Measurements from ENCODE around the gene EBF3. TPM values are rescaled to one million over a fixed set of nuclear protein-coding genes. Genes with fewer than 3 reads are reported as not detected.
A peak's percentile ranks its signal among the peaks of the same experiment; 100 is the strongest.

EBF3 gene
- under 1 TPM; 0.57 to 0.58 TPM for polyA plus RNA-seq

GRCh38 chr10:129963641-129964501, at the start of gene EBF3:
Gene EBF3 (minus strand): TSS chr10:129964274. CDS start chr10:129963768, 506 bp downstream.
- Histone ChIP-seq H3K4me3 (ENCODE audit: low read depth in 1 of 2, low read length in 2 of 2) (peak within 1 kb of the TSS; percentile 50 to 62), H3K9me3 (ENCODE audit: control insufficient read depth in 2 of 2, insufficient read depth in 1 of 2, low read depth in 1 of 2, low read length in 1 of 2) (peaks cover 0 to 2% of the 10 kb centered on the region in 2 donors), H3K36me3 (ENCODE audit: control insufficient read depth in 2 of 2, insufficient read depth in 2 of 2, low read length in 1 of 2) (no peaks in the 10 kb centered on the region), H3K27me3 (ENCODE audit: control insufficient read depth in 1 of 2, insufficient read depth in 2 of 2, low read length in 2 of 2) (peaks cover 4 to 61% of the 10 kb centered on the region in 2 donors), H3K27ac (ENCODE audit: low read depth in 2 of 2, low read length in 1 of 2) (peak within 1 kb of the TSS in 1 of 2 donors; percentile 4), H3K4me1 (ENCODE audit: control insufficient read depth in 2 of 2, insufficient read depth in 2 of 2, low read length in 1 of 2) (peaks cover 6 to 16% of the 10 kb centered on the region in 2 donors)
- WGBS, 2 donors = 1% methylated on average over 81 to 131 of the region's 131 CpGs

- no peak overlapping the region for H3K27ac ChIP-seq (ENCODE audit: low read depth in 2 of 2, low read length in 1 of 2)
- no peaks in the 10 kb centered on the region for H3K36me3 ChIP-seq (ENCODE audit: control insufficient read depth in 2 of 2, insufficient read depth in 2 of 2, low read length in 1 of 2)
- no peaks in the 10 kb centered on the region for H3K4me1 ChIP-seq (ENCODE audit: control insufficient read depth in 2 of 2, insufficient read depth in 2 of 2, low read length in 1 of 2)
- 85 to 87% methylated on average over 33 of the region's 33 CpGs for WGBS, 2 donors
- no peak overlapping the region for H3K4me3 ChIP-seq (ENCODE audit: low read depth in 1 of 2, low read length in 2 of 2)
- peaks cover 0 to 3% of the 10 kb centered on the region in 2 donors for H3K9me3 ChIP-seq (ENCODE audit: control insufficient read depth in 2 of 2, insufficient read depth in 1 of 2, low read depth in 1 of 2, low read length in 1 of 2)
- no peaks in the 10 kb centered on the region for H3K27me3 ChIP-seq (ENCODE audit: control insufficient read depth in 1 of 2, insufficient read depth in 2 of 2, low read length in 2 of 2)
Observed at GRCh38 chr10:130013335-130014262, 49.5 kb upstream of the EBF3 start.

GRCh38 chr10:130012129-130012528, 48.1 kb upstream of the EBF3 start:
- no peak overlapping the region for H3K4me3 ChIP-seq (ENCODE audit: low read depth in 1 of 2, low read length in 2 of 2)
- H3K9me3 ChIP-seq (ENCODE audit: control insufficient read depth in 2 of 2, insufficient read depth in 1 of 2, low read depth in 1 of 2, low read length in 1 of 2) = peaks cover 0 to 3% of the 10 kb centered on the region in 2 donors
- no peak overlapping the region for H3K27ac ChIP-seq (ENCODE audit: low read depth in 2 of 2, low read length in 1 of 2)
- no peaks in the 10 kb centered on the region for H3K27me3 ChIP-seq (ENCODE audit: control insufficient read depth in 1 of 2, insufficient read depth in 2 of 2, low read length in 2 of 2)
- no peaks in the 10 kb centered on the region for H3K36me3 ChIP-seq (ENCODE audit: control insufficient read depth in 2 of 2, insufficient read depth in 2 of 2, low read length in 1 of 2)
- no peaks in the 10 kb centered on the region for H3K4me1 ChIP-seq (ENCODE audit: control insufficient read depth in 2 of 2, insufficient read depth in 2 of 2, low read length in 1 of 2)
- WGBS, 2 donors = 60 to 65% methylated on average over 12 of the region's 12 CpGs

- no peaks in the 10 kb centered on the region for H3K27me3 ChIP-seq (ENCODE audit: control insufficient read depth in 1 of 2, insufficient read depth in 2 of 2, low read length in 2 of 2)
- H3K4me1 ChIP-seq (ENCODE audit: control insufficient read depth in 2 of 2, insufficient read depth in 2 of 2, low read length in 1 of 2) = no peaks in the 10 kb centered on the region
- no peaks in the 10 kb centered on the region for H3K36me3 ChIP-seq (ENCODE audit: control insufficient read depth in 2 of 2, insufficient read depth in 2 of 2, low read length in 1 of 2)
- WGBS, 2 donors = 75 to 84% methylated on average over 6 of the region's 6 CpGs
- no peak overlapping the region for H3K4me3 ChIP-seq (ENCODE audit: low read depth in 1 of 2, low read length in 2 of 2)
- H3K9me3 ChIP-seq (ENCODE audit: control insufficient read depth in 2 of 2, insufficient read depth in 1 of 2, low read depth in 1 of 2, low read length in 1 of 2) = peaks cover 0 to 3% of the 10 kb centered on the region in 2 donors
- H3K27ac ChIP-seq (ENCODE audit: low read depth in 2 of 2, low read length in 1 of 2) = no peak overlapping the region
Observed at GRCh38 chr10:130010653-130011052, 46.6 kb upstream of the EBF3 start.

GRCh38 chr10:130009228-130009627, 45.2 kb upstream of the EBF3 start:
- 88 to 92% methylated on average over 9 of the region's 9 CpGs for WGBS, 2 donors

GRCh38 chr10:130003787-130004613, 39.9 kb upstream of the EBF3 start:
- H3K4me3 ChIP-seq (ENCODE audit: low read depth in 1 of 2, low read length in 2 of 2) = no peak overlapping the region
- no peak overlapping the region for H3K27ac ChIP-seq (ENCODE audit: low read depth in 2 of 2, low read length in 1 of 2)
- H3K36me3 ChIP-seq (ENCODE audit: control insufficient read depth in 2 of 2, insufficient read depth in 2 of 2, low read length in 1 of 2) = no peaks in the 10 kb centered on the region
- H3K4me1 ChIP-seq (ENCODE audit: control insufficient read depth in 2 of 2, insufficient read depth in 2 of 2, low read length in 1 of 2) = no peaks in the 10 kb centered on the region
- H3K27me3 ChIP-seq (ENCODE audit: control insufficient read depth in 1 of 2, insufficient read depth in 2 of 2, low read length in 2 of 2) = no peaks in the 10 kb centered on the region
- peaks cover 5 to 8% of the 10 kb centered on the region in 2 donors for H3K9me3 ChIP-seq (ENCODE audit: control insufficient read depth in 2 of 2, insufficient read depth in 1 of 2, low read depth in 1 of 2, low read length in 1 of 2)
- 63 to 66% methylated on average over 8 of the region's 8 CpGs for WGBS, 2 donors

More at GRCh38 chr10:130009228-130009627, 45.2 kb upstream of the EBF3 start:
- Histone ChIP-seq H3K4me1 (ENCODE audit: control insufficient read depth in 2 of 2, insufficient read depth in 2 of 2, low read length in 1 of 2) (no peaks in the 10 kb centered on the region), H3K36me3 (ENCODE audit: control insufficient read depth in 2 of 2, insufficient read depth in 2 of 2, low read length in 1 of 2) (no peaks in the 10 kb centered on the region), H3K27ac (ENCODE audit: low read depth in 2 of 2, low read length in 1 of 2) (no peak overlapping the region), H3K27me3 (ENCODE audit: control insufficient read depth in 1 of 2, insufficient read depth in 2 of 2, low read length in 2 of 2) (no peaks in the 10 kb centered on the region), H3K4me3 (ENCODE audit: low read depth in 1 of 2, low read length in 2 of 2) (no peak overlapping the region), H3K9me3 (ENCODE audit: control insufficient read depth in 2 of 2, insufficient read depth in 1 of 2, low read depth in 1 of 2, low read length in 1 of 2) (no peaks in the 10 kb centered on the region)

- H3K36me3 ChIP-seq (ENCODE audit: control insufficient read depth in 2 of 2, insufficient read depth in 2 of 2, low read length in 1 of 2) = no peaks in the 10 kb centered on the region
- WGBS, 2 donors = 81 to 83% methylated on average over 9 of the region's 9 CpGs
- H3K27me3 ChIP-seq (ENCODE audit: control insufficient read depth in 1 of 2, insufficient read depth in 2 of 2, low read length in 2 of 2) = no peaks in the 10 kb centered on the region
- H3K9me3 ChIP-seq (ENCODE audit: control insufficient read depth in 2 of 2, insufficient read depth in 1 of 2, low read depth in 1 of 2, low read length in 1 of 2) = peaks cover 5 to 8% of the 10 kb centered on the region in 2 donors
- H3K27ac ChIP-seq (ENCODE audit: low read depth in 2 of 2, low read length in 1 of 2) = no peak overlapping the region
- no peak overlapping the region for H3K4me3 ChIP-seq (ENCODE audit: low read depth in 1 of 2, low read length in 2 of 2)
- H3K4me1 ChIP-seq (ENCODE audit: control insufficient read depth in 2 of 2, insufficient read depth in 2 of 2, low read length in 1 of 2) = no peaks in the 10 kb centered on the region
Observed at GRCh38 chr10:130003166-130003565, 39.1 kb upstream of the EBF3 start.

GRCh38 chr10:130002606-130003005, 38.5 kb upstream of the EBF3 start:
- Histone ChIP-seq H3K27ac (ENCODE audit: low read depth in 2 of 2, low read length in 1 of 2) (no peak overlapping the region), H3K36me3 (ENCODE audit: control insufficient read depth in 2 of 2, insufficient read depth in 2 of 2, low read length in 1 of 2) (no peaks in the 10 kb centered on the region), H3K4me1 (ENCODE audit: control insufficient read depth in 2 of 2, insufficient read depth in 2 of 2, low read length in 1 of 2) (no peaks in the 10 kb centered on the region), H3K27me3 (ENCODE audit: control insufficient read depth in 1 of 2, insufficient read depth in 2 of 2, low read length in 2 of 2) (no peaks in the 10 kb centered on the region), H3K9me3 (ENCODE audit: control insufficient read depth in 2 of 2, insufficient read depth in 1 of 2, low read depth in 1 of 2, low read length in 1 of 2) (peaks cover 5 to 8% of the 10 kb centered on the region in 2 donors), H3K4me3 (ENCODE audit: low read depth in 1 of 2, low read length in 2 of 2) (no peak overlapping the region)
- WGBS, 2 donors = 77 to 87% methylated on average over 14 of the region's 14 CpGs

- H3K4me1 ChIP-seq (ENCODE audit: control insufficient read depth in 2 of 2, insufficient read depth in 2 of 2, low read length in 1 of 2) = no peaks in the 10 kb centered on the region
- H3K9me3 ChIP-seq (ENCODE audit: control insufficient read depth in 2 of 2, insufficient read depth in 1 of 2, low read depth in 1 of 2, low read length in 1 of 2) = peaks cover 5 to 8% of the 10 kb centered on the region in 2 donors
- H3K27ac ChIP-seq (ENCODE audit: low read depth in 2 of 2, low read length in 1 of 2) = no peak overlapping the region
- no peak overlapping the region for H3K4me3 ChIP-seq (ENCODE audit: low read depth in 1 of 2, low read length in 2 of 2)
- WGBS, 2 donors = 79 to 83% methylated on average over 4 of the region's 4 CpGs
- no peaks in the 10 kb centered on the region for H3K27me3 ChIP-seq (ENCODE audit: control insufficient read depth in 1 of 2, insufficient read depth in 2 of 2, low read length in 2 of 2)
- no peaks in the 10 kb centered on the region for H3K36me3 ChIP-seq (ENCODE audit: control insufficient read depth in 2 of 2, insufficient read depth in 2 of 2, low read length in 1 of 2)
Observed at GRCh38 chr10:130000918-130001317, 36.8 kb upstream of the EBF3 start.
